A549 (cell line): ENCODE measurements around the gene DMAC2L. TPM values are rescaled to one million over a fixed set of nuclear protein-coding genes. Genes with fewer than 3 reads are reported as not detected.

Experiments
- ATAC-seq, 2 experiments: fragments of 200-7000 bp in 1 of 2; fragments of >200 bp in 1 of 2; cut with Nextera tagmentation in 1 of 2; cut with Tn5 transposase in 1 of 2; 3 replicates each; pipeline versions ENCODE4 v1.8.0 to v1.9.1; 2018 to 2020; ENCODE audit warnings: mild to moderate bottlenecking in 1 of 2, moderate library complexity in 1 of 2
- CTCF ChIA-PET: fragments of 300-600 bp; sonication (Branson Sonifier 250); formaldehyde crosslinking; extraction: SDS; loops from one replicate; lab custom pipeline; 2021; ENCODE audit warnings: antibody characterized with exemption, inconsistent platforms; lab: Yijun Ruan, JAX
- POLR2A ChIA-PET: fragments of 350-600 bp; formaldehyde crosslinking; extraction: SDS; loops from one replicate; lab custom pipeline; 2021; ENCODE audit warnings: antibody characterized with exemption, inconsistent platforms; lab: Yijun Ruan, JAX
- DNase-seq, 2 experiments: peaks; one replicate each; pipeline versions ENCODE4 v3.0.0 to v3.0.0-alpha.2; 2011 to 2016; ENCODE audit warnings: low read depth in 1 of 2, low spot score in 1 of 2
- FAIRE-seq: peaks from 2 replicates; lab custom pipeline; 2011; peaks lifted over from hg19 to GRCh38; lab: Jason Lieb, UNC
- H3K27ac ChIP-seq, 2 experiments: fragments of >200 bp; sonication (Bioruptor Twin); formaldehyde crosslinking; 3 replicates each; pipeline ENCODE4 v1.5.1; 2016 to 2017
- H3K4me1 ChIP-seq: fragments of >200 bp; sonication (Bioruptor Twin); formaldehyde crosslinking; 3 replicates; pipeline ENCODE4 v1.6.1; 2016
- H3K4me2 ChIP-seq: fragments of >200 bp; sonication (Bioruptor Twin); formaldehyde crosslinking; 3 replicates; pipeline ENCODE4 v1.6.1; 2016
- H3K4me3 ChIP-seq: fragments of >200 bp; sonication (Bioruptor Twin); formaldehyde crosslinking; 3 replicates; pipeline ENCODE4 v1.5.1; 2016
- H3K9me3 ChIP-seq: fragments of >200 bp; sonication (Bioruptor Twin); formaldehyde crosslinking; 3 replicates; pipeline ENCODE4 v1.6.1; 2016
- BHLHE40 ChIP-seq: IDR thresholded peaks from 2 replicates; pipeline ENCODE4 v1.6.1; 2012; ENCODE audit warnings: low read depth, low read length, inconsistent platforms
- CBX2 ChIP-seq: fragments of 200-600 bp; sonication (generic); IDR thresholded peaks from 2 replicates; pipeline ENCODE4 v1.6.1; 2016; ENCODE audit warnings: low read depth, mild to moderate bottlenecking, borderline replicate concordance
- CBX8 ChIP-seq: fragments of 200-600 bp; sonication (generic); IDR thresholded peaks from 2 replicates; pipeline ENCODE4 v1.6.1; 2016
- CHD4 ChIP-seq: fragments of 200-600 bp; sonication (generic); IDR thresholded peaks from 2 replicates; pipeline ENCODE4 v1.6.1; 2016; ENCODE audit warnings: antibody characterized with exemption, mild to moderate bottlenecking, borderline replicate concordance
- HOXA7 ChIP-seq: fragments of 250-450 bp; sonication (Bioruptor Pico); IDR thresholded peaks from 2 replicates; pipeline ENCODE4 v1.5.0; 2020; ENCODE audit warnings: mild to moderate bottlenecking, moderate library complexity
- JUNB ChIP-seq: fragments of >200 bp; sonication (Bioruptor Twin); formaldehyde crosslinking; IDR thresholded peaks from 2 replicates; pipeline ENCODE4 v1.6.1; 2016
- KDM5A ChIP-seq: fragments of 200-600 bp; sonication (generic); IDR thresholded peaks from 2 replicates; pipeline ENCODE4 v1.6.1; 2016; ENCODE audit warnings: antibody characterized with exemption, mild to moderate bottlenecking
- MAFK ChIP-seq: fragments of 450-650 bp; IDR thresholded peaks from 2 replicates; pipeline ENCODE4 v1.6.1; 2014; ENCODE audit not compliant: partially characterized antibody
- MAZ ChIP-seq: fragments of 150-350 bp; IDR thresholded peaks from 2 replicates; pipeline ENCODE4 v1.6.1; 2014; ENCODE audit warnings: antibody characterized with exemption, low read depth, low read length, borderline replicate concordance
- NPAS2 ChIP-seq: fragments of 250-450 bp; sonication (Bioruptor Pico); IDR thresholded peaks from 2 replicates; pipeline ENCODE4 v1.8.0; 2022; ENCODE audit warnings: mild to moderate bottlenecking, moderate library complexity, borderline replicate concordance
- PBX3 ChIP-seq: IDR thresholded peaks from 2 replicates; pipeline ENCODE4 v1.6.1; 2012
- PHF8 ChIP-seq: fragments of 200-600 bp; sonication (generic); IDR thresholded peaks from 2 replicates; pipeline ENCODE4 v1.6.1; 2016; ENCODE audit warnings: low read depth, mild to moderate bottlenecking, antibody characterized with exemption, moderate library complexity, borderline replicate concordance
- POLR2A ChIP-seq: IDR thresholded peaks from 2 replicates; pipeline ENCODE4 v1.6.1; 2012; ENCODE audit warnings: mild to moderate bottlenecking, low read length
- RCOR1 ChIP-seq: fragments of 150-350 bp; IDR thresholded peaks from 2 replicates; pipeline ENCODE4 v1.6.1; 2014; ENCODE audit warnings: antibody characterized with exemption, low read length, low read depth
- RNF2 ChIP-seq: fragments of 200-600 bp; sonication (generic); IDR thresholded peaks from 2 replicates; pipeline ENCODE4 v1.6.1; 2016; ENCODE audit warnings: low read depth, mild to moderate bottlenecking, antibody characterized with exemption, moderate library complexity, borderline replicate concordance
- SREBF2 ChIP-seq: fragments of 450-650 bp; IDR thresholded peaks from 2 replicates; pipeline ENCODE4 v1.6.1; 2014; ENCODE audit warnings: mild to moderate bottlenecking, moderate library complexity
- TP53 ChIP-seq: fragments of 250-450 bp; sonication (Bioruptor Pico); IDR thresholded peaks from 2 replicates; pipeline ENCODE4 v1.5.0; 2021; ENCODE audit warnings: mild to moderate bottlenecking, moderate library complexity
- ZSCAN20 ChIP-seq: fragments of 250-450 bp; sonication (Bioruptor Pico); IDR thresholded peaks from 2 replicates; pipeline ENCODE4 v1.8.0; 2022; ENCODE audit warnings: mild to moderate bottlenecking, moderate library complexity
- WGBS: methylation state at CpG from one replicate; pipeline ENCODE4 v1.1.6; 2017; ENCODE audit errors: missing lambda C conversion rate; 5-methylcytosine and 5-hydroxymethylcytosine counted together
- polyA plus RNA-seq, 4 experiments: library from polyadenylated mRNA; depleted of rRNA in 3 of 4; stranded (reverse); fragments of >200 nt; fragmentation: RNase III in 1 of 4; extraction: RNeasy Plus Mini Kit Qiagen cat#74134 plus additional on column Dnase treatment in 1 of 4; gene quantifications; 2 replicates in 3 of 4; 3 replicates in 1 of 4; pipeline ENCODE4 v1.2.3, GENCODE V29; 2011 to 2017
- TF ChIP-seq, protein P1 (sequence below): fragments of 450-650 bp; IDR thresholded peaks from 2 replicates; pipeline ENCODE4 v1.6.1; 2014; ENCODE audit warnings: antibody characterized with exemption
- TF ChIP-seq, protein P2 (sequence below): IDR thresholded peaks from 2 replicates; pipeline ENCODE4 v1.6.1; 2012
- TF ChIP-seq, protein P3 (sequence below): fragments of 250-450 bp; sonication (Bioruptor Pico); IDR thresholded peaks from 2 replicates; pipeline ENCODE4 v1.5.0; 2020; ENCODE audit warnings: low read depth, mild to moderate bottlenecking, moderate library complexity
- TF ChIP-seq, protein P4 (sequence below): fragments of 250-450 bp; sonication (Bioruptor Pico); IDR thresholded peaks from 2 replicates; pipeline ENCODE4 v1.5.0; 2021; ENCODE audit warnings: mild to moderate bottlenecking, moderate library complexity, borderline replicate concordance

DMAC2L gene
- polyA plus RNA-seq, 2 of the 4 experiments (the other 2 are of a cell fraction): 14.0 to 24.6 TPM

DNA sequence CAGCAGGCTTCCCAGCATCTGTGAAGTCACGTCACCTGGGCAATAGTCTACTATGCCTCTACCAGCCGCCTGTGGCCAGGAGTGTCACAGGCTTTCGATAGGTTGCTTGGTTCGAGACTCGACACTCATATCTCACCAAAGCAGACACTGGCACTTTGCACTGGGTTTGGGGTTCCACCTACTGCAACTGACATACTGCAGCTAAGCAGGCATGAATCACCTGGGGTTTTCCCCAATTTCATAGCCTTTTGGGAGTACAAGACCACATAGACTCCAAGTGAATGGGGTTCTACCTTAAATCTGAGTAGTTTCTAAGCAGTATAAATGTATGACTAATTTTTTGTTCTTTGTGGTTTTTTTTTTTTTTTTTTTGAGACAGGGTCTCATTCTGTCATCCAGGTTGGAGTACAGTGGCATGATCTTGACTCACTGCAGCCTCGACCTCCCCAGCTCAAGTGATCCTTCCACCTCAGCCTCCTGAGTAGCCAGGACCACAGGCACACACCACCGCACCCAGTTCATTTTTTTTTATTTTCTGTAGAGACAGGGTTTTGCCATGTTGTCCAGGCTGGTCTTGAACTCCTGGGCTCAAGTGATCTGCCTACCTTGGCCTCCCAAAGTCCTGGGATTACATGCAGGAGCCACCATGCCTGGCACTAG is 32.1 kb downstream of the DMAC2L start:
- Histone ChIP-seq H3K4me2 (no peak overlapping the region), H3K27ac (no peak overlapping the region), H3K4me3 (no peak overlapping the region)
- no peak for ATAC-seq
- POLR2A ChIA-PET: no interaction called here
- no peak for DNase-seq
- FAIRE-seq: no peak
- CTCF ChIA-PET: interaction anchor here (1.0 to 1.6 kb wide), 4 partner anchors 23 to 430 kb away, joined by 4 to 7 read pairs (median 4); no protein-coding TSS in a partner anchor
- no peak for TF ChIP-seq TP53 (CRISPR knock-in tag)
- TF ChIP-seq, protein P1, sequence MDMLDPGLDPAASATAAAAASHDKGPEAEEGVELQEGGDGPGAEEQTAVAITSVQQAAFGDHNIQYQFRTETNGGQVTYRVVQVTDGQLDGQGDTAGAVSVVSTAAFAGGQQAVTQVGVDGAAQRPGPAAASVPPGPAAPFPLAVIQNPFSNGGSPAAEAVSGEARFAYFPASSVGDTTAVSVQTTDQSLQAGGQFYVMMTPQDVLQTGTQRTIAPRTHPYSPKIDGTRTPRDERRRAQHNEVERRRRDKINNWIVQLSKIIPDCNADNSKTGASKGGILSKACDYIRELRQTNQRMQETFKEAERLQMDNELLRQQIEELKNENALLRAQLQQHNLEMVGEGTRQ: no peak
- TF ChIP-seq, protein P2, sequence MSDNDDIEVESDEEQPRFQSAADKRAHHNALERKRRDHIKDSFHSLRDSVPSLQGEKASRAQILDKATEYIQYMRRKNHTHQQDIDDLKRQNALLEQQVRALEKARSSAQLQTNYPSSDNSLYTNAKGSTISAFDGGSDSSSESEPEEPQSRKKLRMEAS: no peak
- TF ChIP-seq, protein P3, sequence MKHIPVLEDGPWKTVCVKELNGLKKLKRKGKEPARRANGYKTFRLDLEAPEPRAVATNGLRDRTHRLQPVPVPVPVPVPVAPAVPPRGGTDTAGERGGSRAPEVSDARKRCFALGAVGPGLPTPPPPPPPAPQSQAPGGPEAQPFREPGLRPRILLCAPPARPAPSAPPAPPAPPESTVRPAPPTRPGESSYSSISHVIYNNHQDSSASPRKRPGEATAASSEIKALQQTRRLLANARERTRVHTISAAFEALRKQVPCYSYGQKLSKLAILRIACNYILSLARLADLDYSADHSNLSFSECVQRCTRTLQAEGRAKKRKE (CRISPR knock-in tag): no peak
- no peak for TF ChIP-seq RNF2
- no peak for TF ChIP-seq SREBF2
- no peak for TF ChIP-seq JUNB
- TF ChIP-seq MAFK: no peak
- TF ChIP-seq CHD4: no peak
- no peak for TF ChIP-seq CBX2
- TF ChIP-seq ZSCAN20 (CRISPR knock-in tag): no peak
- no peak for TF ChIP-seq PBX3
- TF ChIP-seq, all 56 proteins: peak for 0
- Histone ChIP-seq H3K4me1 (peaks cover 19% of the 10 kb centered on the region), H3K9me3 (no peaks in the 10 kb centered on the region)
- 96% methylated on average over 7 of the region's 7 CpGs for WGBS

GRCh38 chr14:50344876-50345563 is 32.9 kb downstream of the DMAC2L start:
- ChIA-PET CTCF (interaction anchor here (1.0 to 1.6 kb wide), 4 partner anchors 18 to 80 kb away, joined by 3 to 7 read pairs (median 4); no protein-coding TSS in a partner anchor), POLR2A (interaction anchor here (0.6 kb wide), 1 partner anchor 33 kb away, joined by 4 read pairs; the partner anchor contains the start of gene DMAC2L)
- no peak overlapping the region for H3K27ac ChIP-seq
- no peak overlapping the region for H3K4me3 ChIP-seq
- FAIRE-seq (no peak), ATAC-seq (no peak), DNase-seq (no peak)
- peaks cover 19% of the 10 kb centered on the region for H3K4me1 ChIP-seq
- no peak overlapping the region for H3K4me2 ChIP-seq
- no peaks in the 10 kb centered on the region for H3K9me3 ChIP-seq
- no peak for TF ChIP-seq PHF8
- no peak for TF ChIP-seq NPAS2 (CRISPR knock-in tag)
- TF ChIP-seq POLR2A: no peak
- TF ChIP-seq RCOR1: no peak
- TF ChIP-seq, protein P4, sequence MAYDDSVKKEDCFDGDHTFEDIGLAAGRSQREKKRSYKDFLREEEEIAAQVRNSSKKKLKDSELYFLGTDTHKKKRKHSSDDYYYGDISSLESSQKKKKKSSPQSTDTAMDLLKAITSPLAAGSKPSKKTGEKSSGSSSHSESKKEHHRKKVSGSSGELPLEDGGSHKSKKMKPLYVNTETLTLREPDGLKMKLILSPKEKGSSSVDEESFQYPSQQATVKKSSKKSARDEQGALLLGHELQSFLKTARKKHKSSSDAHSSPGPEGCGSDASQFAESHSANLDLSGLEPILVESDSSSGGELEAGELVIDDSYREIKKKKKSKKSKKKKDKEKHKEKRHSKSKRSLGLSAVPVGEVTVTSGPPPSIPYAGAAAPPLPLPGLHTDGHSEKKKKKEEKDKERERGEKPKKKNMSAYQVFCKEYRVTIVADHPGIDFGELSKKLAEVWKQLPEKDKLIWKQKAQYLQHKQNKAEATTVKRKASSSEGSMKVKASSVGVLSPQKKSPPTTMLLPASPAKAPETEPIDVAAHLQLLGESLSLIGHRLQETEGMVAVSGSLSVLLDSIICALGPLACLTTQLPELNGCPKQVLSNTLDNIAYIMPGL (CRISPR knock-in tag): no peak
- TF ChIP-seq HOXA7 (CRISPR knock-in tag): no peak
- TF ChIP-seq CHD4: no peak
- no peak for TF ChIP-seq ZSCAN20 (CRISPR knock-in tag)
- TF ChIP-seq, protein P1: no peak
- TF ChIP-seq CBX8: no peak
- no peak for TF ChIP-seq RNF2
- no peak for TF ChIP-seq BHLHE40
- TF ChIP-seq KDM5A: no peak
- no peak for TF ChIP-seq MAZ
- WGBS: 67% methylated on average over 4 of the region's 4 CpGs
